ENCODE measurements around the gene SENP1.

DNA sequence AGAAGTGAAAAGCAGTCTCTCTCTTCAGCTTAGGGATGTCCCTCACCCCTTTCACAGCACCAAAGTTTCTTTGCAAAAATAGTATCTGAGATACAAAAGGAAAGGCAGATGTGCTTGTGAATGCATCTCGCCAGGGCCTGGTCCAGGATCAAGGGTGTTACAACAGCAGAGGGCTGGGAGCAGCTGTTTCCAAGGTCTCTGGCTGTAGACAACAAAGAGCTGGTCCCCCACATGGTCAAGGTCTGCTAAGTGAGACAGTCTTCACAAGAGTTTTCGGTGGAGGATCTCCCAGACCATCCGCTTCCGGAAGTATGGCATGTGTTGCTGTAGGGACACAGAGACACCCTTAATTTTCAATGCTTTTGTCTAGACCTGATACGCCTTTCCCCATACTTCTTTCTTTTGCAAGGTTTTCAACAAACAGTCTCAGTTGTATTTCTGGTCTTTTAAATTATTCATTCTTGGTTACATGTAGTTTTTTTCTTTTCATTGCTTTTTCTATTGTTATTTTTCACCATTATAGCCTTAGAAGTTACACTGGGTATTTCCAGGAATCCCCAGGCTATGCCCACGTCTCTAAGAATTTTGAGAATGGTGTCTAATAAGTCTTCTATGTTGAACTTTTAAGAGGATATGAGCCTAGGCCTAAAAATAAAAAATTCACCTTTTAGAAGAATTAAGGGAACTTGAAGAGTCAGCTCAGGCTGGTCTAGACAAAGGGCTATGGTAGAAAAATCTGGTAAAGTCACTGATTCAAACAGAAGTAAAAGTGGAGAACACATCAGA, 60.6 kb downstream of the SENP1 start:
- TF ChIP-seq, protein P1, sequence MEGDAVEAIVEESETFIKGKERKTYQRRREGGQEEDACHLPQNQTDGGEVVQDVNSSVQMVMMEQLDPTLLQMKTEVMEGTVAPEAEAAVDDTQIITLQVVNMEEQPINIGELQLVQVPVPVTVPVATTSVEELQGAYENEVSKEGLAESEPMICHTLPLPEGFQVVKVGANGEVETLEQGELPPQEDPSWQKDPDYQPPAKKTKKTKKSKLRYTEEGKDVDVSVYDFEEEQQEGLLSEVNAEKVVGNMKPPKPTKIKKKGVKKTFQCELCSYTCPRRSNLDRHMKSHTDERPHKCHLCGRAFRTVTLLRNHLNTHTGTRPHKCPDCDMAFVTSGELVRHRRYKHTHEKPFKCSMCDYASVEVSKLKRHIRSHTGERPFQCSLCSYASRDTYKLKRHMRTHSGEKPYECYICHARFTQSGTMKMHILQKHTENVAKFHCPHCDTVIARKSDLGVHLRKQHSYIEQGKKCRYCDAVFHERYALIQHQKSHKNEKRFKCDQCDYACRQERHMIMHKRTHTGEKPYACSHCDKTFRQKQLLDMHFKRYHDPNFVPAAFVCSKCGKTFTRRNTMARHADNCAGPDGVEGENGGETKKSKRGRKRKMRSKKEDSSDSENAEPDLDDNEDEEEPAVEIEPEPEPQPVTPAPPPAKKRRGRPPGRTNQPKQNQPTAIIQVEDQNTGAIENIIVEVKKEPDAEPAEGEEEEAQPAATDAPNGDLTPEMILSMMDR (conservative IDR thresholded peaks at IDR 0.05; ENCODE audit: low read depth in 2 of 2): no peak
- no peak for TF ChIP-seq POLR2AphosphoS5 (IDR thresholded peaks at IDR 0.05; ENCODE audit: low read depth)
- no peak for TF ChIP-seq EZH2 (IDR thresholded peaks at IDR 0.05; ENCODE audit: low read depth, unreplicated experiment)
- no peak for TF ChIP-seq EZH2phosphoT487 (IDR thresholded peaks at IDR 0.05; ENCODE audit: unreplicated experiment)
- TF ChIP-seq ZNF331 (CRISPR knock-in tag; IDR thresholded peaks at IDR 0.05; ENCODE audit: low read depth): no peak
- TF ChIP-seq, protein P2, sequence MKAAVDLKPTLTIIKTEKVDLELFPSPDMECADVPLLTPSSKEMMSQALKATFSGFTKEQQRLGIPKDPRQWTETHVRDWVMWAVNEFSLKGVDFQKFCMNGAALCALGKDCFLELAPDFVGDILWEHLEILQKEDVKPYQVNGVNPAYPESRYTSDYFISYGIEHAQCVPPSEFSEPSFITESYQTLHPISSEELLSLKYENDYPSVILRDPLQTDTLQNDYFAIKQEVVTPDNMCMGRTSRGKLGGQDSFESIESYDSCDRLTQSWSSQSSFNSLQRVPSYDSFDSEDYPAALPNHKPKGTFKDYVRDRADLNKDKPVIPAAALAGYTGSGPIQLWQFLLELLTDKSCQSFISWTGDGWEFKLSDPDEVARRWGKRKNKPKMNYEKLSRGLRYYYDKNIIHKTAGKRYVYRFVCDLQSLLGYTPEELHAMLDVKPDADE (IDR thresholded peaks at IDR 0.05): no peak
- TF ChIP-seq NANOG (IDR thresholded peaks at IDR 0.05; ENCODE audit: borderline replicate concordance): no peak
- TF ChIP-seq JUNB (IDR thresholded peaks at IDR 0.05; ENCODE audit: unreplicated experiment): no peak
- TF ChIP-seq, protein P3, sequence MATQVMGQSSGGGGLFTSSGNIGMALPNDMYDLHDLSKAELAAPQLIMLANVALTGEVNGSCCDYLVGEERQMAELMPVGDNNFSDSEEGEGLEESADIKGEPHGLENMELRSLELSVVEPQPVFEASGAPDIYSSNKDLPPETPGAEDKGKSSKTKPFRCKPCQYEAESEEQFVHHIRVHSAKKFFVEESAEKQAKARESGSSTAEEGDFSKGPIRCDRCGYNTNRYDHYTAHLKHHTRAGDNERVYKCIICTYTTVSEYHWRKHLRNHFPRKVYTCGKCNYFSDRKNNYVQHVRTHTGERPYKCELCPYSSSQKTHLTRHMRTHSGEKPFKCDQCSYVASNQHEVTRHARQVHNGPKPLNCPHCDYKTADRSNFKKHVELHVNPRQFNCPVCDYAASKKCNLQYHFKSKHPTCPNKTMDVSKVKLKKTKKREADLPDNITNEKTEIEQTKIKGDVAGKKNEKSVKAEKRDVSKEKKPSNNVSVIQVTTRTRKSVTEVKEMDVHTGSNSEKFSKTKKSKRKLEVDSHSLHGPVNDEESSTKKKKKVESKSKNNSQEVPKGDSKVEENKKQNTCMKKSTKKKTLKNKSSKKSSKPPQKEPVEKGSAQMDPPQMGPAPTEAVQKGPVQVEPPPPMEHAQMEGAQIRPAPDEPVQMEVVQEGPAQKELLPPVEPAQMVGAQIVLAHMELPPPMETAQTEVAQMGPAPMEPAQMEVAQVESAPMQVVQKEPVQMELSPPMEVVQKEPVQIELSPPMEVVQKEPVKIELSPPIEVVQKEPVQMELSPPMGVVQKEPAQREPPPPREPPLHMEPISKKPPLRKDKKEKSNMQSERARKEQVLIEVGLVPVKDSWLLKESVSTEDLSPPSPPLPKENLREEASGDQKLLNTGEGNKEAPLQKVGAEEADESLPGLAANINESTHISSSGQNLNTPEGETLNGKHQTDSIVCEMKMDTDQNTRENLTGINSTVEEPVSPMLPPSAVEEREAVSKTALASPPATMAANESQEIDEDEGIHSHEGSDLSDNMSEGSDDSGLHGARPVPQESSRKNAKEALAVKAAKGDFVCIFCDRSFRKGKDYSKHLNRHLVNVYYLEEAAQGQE (IDR thresholded peaks at IDR 0.05; ENCODE audit: unreplicated experiment): no peak
